Measurements from ENCODE around the gene SYT3. TPM values are rescaled to one million over a fixed set of nuclear protein-coding genes. Genes with fewer than 3 reads are reported as not detected.
"Not testable (repeated sequence)": the region's sequence is repeated elsewhere in the genome, so short reads cannot be mapped to it uniquely, and the experiment has no call there.

SYT3 gene
- total RNA-seq, 4 donors from 2014 or later: 0.09 TPM; not detected in 3

- TF ChIP-seq POLR2A (IDR thresholded peaks at IDR 0.05): no peak
- TF ChIP-seq, protein P1, sequence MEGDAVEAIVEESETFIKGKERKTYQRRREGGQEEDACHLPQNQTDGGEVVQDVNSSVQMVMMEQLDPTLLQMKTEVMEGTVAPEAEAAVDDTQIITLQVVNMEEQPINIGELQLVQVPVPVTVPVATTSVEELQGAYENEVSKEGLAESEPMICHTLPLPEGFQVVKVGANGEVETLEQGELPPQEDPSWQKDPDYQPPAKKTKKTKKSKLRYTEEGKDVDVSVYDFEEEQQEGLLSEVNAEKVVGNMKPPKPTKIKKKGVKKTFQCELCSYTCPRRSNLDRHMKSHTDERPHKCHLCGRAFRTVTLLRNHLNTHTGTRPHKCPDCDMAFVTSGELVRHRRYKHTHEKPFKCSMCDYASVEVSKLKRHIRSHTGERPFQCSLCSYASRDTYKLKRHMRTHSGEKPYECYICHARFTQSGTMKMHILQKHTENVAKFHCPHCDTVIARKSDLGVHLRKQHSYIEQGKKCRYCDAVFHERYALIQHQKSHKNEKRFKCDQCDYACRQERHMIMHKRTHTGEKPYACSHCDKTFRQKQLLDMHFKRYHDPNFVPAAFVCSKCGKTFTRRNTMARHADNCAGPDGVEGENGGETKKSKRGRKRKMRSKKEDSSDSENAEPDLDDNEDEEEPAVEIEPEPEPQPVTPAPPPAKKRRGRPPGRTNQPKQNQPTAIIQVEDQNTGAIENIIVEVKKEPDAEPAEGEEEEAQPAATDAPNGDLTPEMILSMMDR (IDR thresholded peaks at IDR 0.05 in 4 of 5, conservative IDR thresholded peaks at IDR 0.05 in 1 of 5): peak in 2 of 5 experiments; percentile 8 to 21
- in situ Hi-C loops (cut with MboI; ENCODE audit: low sequenced_read_pairs in 4 of 4): no loop called here
- Histone ChIP-seq H3K4me3 (no peak overlapping the region), H3K9me3 (no peaks in the 10 kb centered on the region), H3K4me1 (no peaks in the 10 kb centered on the region), H3K27ac (no peak overlapping the region), H3K36me3 (no peaks in the 10 kb centered on the region), H3K27me3 (peaks cover 0 to 19% (median 6%) of the 10 kb centered on the region in 3 donors)
- DNase-seq (peak in 1 of 2 donors; percentile 8), ATAC-seq (no peak)
- intact Hi-C loops (cut with DNase I; ENCODE audit: low total_unique reads): no loop called here
Observed at GRCh38 chr19:50607874-50608785, 31.6 kb downstream of the SYT3 start.

- Histone ChIP-seq H3K27ac (no peak overlapping the region), H3K27me3 (peaks cover 0 to 19% (median 12%) of the 10 kb centered on the region in 3 donors), H3K4me3 (no peak overlapping the region), H3K36me3 (no peaks in the 10 kb centered on the region), H3K9me3 (no peaks in the 10 kb centered on the region), H3K4me1 (no peaks in the 10 kb centered on the region)
- intact Hi-C loops (cut with DNase I; ENCODE audit: low total_unique reads) (no loop called here), in situ Hi-C loops (cut with MboI; ENCODE audit: low sequenced_read_pairs in 4 of 4) (no loop called here)
- ATAC-seq (no peak), DNase-seq (no peak)
- TF ChIP-seq, protein P1 (IDR thresholded peaks at IDR 0.05 in 4 of 5, conservative IDR thresholded peaks at IDR 0.05 in 1 of 5): no peak
- no peak for TF ChIP-seq POLR2A (IDR thresholded peaks at IDR 0.05)
Observed at GRCh38 chr19:50607388-50607787, 32.3 kb downstream of the SYT3 start.

DNA sequence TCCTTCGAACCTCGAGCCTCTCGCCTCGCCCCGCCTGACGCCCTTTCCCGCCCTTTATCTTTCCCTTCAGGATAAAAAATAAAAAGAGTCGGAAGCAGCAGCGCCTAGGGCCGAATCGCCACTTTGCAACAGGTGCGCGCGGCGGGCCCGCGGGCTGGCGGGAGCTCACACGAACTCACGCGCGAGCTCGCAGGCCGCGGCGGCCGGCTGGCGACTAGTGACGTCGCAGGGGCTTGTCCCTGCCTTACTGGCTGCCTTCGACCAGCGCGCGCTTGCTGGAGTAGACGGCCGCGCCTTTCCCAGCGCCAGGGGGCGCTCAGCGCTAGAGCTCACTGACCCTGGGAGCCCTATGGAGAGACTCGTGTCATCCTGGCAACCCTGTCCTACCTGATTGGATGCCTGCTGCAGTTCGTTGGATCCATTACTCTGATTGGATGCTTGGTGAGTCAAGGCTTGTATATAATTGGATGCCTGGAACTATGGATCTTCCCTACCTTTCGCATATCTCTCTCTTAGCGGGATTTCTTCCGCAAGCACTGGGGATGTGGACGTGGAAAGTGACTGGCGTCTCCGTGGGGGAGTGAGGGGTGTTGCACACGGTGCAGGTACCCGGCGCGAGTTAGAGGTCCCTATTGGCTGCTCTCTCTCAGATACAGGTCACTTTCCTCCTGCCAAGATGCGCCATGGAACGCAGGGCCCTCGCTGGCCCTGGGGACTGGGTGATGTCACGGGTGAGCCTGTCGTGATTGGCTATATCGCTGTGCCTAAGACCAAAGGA, 33.4 kb downstream of the SYT3 start:
- DNase-seq; ATAC-seq; H3K9me3 ChIP-seq; H3K4me1 ChIP-seq; in situ Hi-C loops (cut with MboI; ENCODE audit: low sequenced_read_pairs in 4 of 4); H3K36me3 ChIP-seq; H3K4me3 ChIP-seq; H3K27ac ChIP-seq; intact Hi-C loops (cut with DNase I; ENCODE audit: low total_unique reads): not testable (repeated sequence)
- H3K27me3 ChIP-seq: peaks cover 0 to 19% (median 15%) of the 10 kb centered on the region in 3 donors

- DNase-seq; H3K4me3 ChIP-seq; H3K27ac ChIP-seq; intact Hi-C loops (cut with DNase I; ENCODE audit: low total_unique reads); H3K4me1 ChIP-seq; in situ Hi-C loops (cut with MboI; ENCODE audit: low sequenced_read_pairs in 4 of 4); H3K36me3 ChIP-seq; ATAC-seq; H3K9me3 ChIP-seq: not testable (repeated sequence)
- H3K27me3 ChIP-seq: peaks cover 0 to 19% (median 15%) of the 10 kb centered on the region in 3 donors
Observed at GRCh38 chr19:50604264-50605073, 35.2 kb downstream of the SYT3 start.

- DNase-seq: no peak
- Histone ChIP-seq H3K9me3 (no peaks in the 10 kb centered on the region), H3K36me3 (no peaks in the 10 kb centered on the region), H3K4me3 (no peak overlapping the region), H3K27me3 (peaks cover 0 to 23% (median 15%) of the 10 kb centered on the region in 3 donors), H3K27ac (no peak overlapping the region), H3K4me1 (no peaks in the 10 kb centered on the region)
- no peak for TF ChIP-seq POLR2A (IDR thresholded peaks at IDR 0.05)
- TF ChIP-seq, protein P1 (IDR thresholded peaks at IDR 0.05 in 4 of 5, conservative IDR thresholded peaks at IDR 0.05 in 1 of 5): no peak
- intact Hi-C loops (cut with DNase I; ENCODE audit: low total_unique reads) (no loop called here), in situ Hi-C loops (cut with MboI; ENCODE audit: low sequenced_read_pairs in 4 of 4) (no loop called here)
- ATAC-seq: no peak
Observed at GRCh38 chr19:50602935-50603334, 36.7 kb downstream of the SYT3 start.

All from gastrocnemius medialis (tissue), 4 donors.